RWPE2 (cell line): ENCODE measurements around the gene PLK3.
A peak's percentile ranks its signal among the peaks of the same experiment; 100 is the strongest.

Source experiments
- ATAC-seq: fragments of 200-7000 bp; cut with Tn5 transposase; 3 replicates; pipeline ENCODE4 v1.9.1; 2021; ENCODE audit warnings: low read depth
- DNase-seq: peaks from one replicate; pipeline ENCODE4 v3.0.0-alpha.2; 2020; ENCODE audit warnings: low spot score
- H3K27ac ChIP-seq: fragments of 450-650 bp; 2 replicates; pipeline ENCODE4 v1.5.1; 2017; ENCODE audit warnings: mild to moderate bottlenecking; ENCODE audit not compliant: poor library complexity, severe bottlenecking
- H3K27me3 ChIP-seq: fragments of 250-450 bp; sonication (Bioruptor Pico); 2 replicates; pipeline ENCODE4 v1.5.1; 2021; ENCODE audit warnings: mild to moderate bottlenecking, moderate library complexity; ENCODE audit not compliant: insufficient read depth, poor library complexity, severe bottlenecking
- H3K36me3 ChIP-seq: fragments of 250-450 bp; sonication (Bioruptor Pico); 2 replicates; pipeline ENCODE4 v1.5.1; 2020; ENCODE audit warnings: low read depth, mild to moderate bottlenecking, moderate library complexity
- H3K4me1 ChIP-seq: fragments of 250-450 bp; sonication (Bioruptor Pico); 2 replicates; pipeline ENCODE4 v1.5.1; 2021; ENCODE audit warnings: mild to moderate bottlenecking, moderate library complexity; ENCODE audit not compliant: insufficient read depth, poor library complexity, severe bottlenecking
- H3K4me3 ChIP-seq: fragments of 250-450 bp; sonication (Bioruptor Pico); 2 replicates; pipeline ENCODE4 v1.5.1; 2021; ENCODE audit warnings: mild to moderate bottlenecking, moderate library complexity; ENCODE audit not compliant: severe bottlenecking
- H3K9me3 ChIP-seq: fragments of 250-450 bp; sonication (Bioruptor Pico); 2 replicates; pipeline ENCODE4 v1.5.1; 2021; ENCODE audit warnings: mild to moderate bottlenecking, moderate library complexity; ENCODE audit not compliant: severe bottlenecking
- TF ChIP-seq, protein P1 (sequence below): fragments of 450-650 bp; IDR thresholded peaks from one replicate; pipeline ENCODE4 v1.5.1; 2017; ENCODE audit warnings: mild to moderate bottlenecking, moderate library complexity; ENCODE audit not compliant: poor library complexity, severe bottlenecking

The PLK3 gene

DNA sequence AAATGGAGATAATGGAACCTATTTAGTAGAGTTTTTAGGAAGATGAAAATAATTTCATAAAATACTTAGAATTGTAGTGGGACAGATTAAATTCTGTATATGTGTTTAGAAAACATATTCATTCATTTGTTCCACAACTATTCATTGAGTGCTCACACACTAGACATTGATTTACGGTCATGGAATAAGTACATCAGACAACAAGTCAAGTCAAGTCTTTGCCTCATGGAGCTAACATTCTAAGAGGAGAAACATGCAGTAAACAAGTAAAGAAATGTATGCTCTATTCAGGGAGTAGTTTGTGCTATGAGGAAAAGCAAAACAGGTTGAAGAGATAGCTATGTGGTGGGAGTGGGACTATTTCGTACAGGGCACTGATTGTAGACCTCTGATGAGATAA lies 17.1 kb downstream of the PLK3 start:
- TF ChIP-seq, protein P1, sequence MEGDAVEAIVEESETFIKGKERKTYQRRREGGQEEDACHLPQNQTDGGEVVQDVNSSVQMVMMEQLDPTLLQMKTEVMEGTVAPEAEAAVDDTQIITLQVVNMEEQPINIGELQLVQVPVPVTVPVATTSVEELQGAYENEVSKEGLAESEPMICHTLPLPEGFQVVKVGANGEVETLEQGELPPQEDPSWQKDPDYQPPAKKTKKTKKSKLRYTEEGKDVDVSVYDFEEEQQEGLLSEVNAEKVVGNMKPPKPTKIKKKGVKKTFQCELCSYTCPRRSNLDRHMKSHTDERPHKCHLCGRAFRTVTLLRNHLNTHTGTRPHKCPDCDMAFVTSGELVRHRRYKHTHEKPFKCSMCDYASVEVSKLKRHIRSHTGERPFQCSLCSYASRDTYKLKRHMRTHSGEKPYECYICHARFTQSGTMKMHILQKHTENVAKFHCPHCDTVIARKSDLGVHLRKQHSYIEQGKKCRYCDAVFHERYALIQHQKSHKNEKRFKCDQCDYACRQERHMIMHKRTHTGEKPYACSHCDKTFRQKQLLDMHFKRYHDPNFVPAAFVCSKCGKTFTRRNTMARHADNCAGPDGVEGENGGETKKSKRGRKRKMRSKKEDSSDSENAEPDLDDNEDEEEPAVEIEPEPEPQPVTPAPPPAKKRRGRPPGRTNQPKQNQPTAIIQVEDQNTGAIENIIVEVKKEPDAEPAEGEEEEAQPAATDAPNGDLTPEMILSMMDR: no peak
- Histone ChIP-seq H3K4me1 (peaks cover 9% of the 10 kb centered on the region), H3K4me3 (no peak overlapping the region), H3K36me3 (no peaks in the 10 kb centered on the region), H3K9me3 (no peaks in the 10 kb centered on the region), H3K27ac (no peak overlapping the region), H3K27me3 (no peaks in the 10 kb centered on the region)
- DNase-seq (no peak), ATAC-seq (no peak)

DNA sequence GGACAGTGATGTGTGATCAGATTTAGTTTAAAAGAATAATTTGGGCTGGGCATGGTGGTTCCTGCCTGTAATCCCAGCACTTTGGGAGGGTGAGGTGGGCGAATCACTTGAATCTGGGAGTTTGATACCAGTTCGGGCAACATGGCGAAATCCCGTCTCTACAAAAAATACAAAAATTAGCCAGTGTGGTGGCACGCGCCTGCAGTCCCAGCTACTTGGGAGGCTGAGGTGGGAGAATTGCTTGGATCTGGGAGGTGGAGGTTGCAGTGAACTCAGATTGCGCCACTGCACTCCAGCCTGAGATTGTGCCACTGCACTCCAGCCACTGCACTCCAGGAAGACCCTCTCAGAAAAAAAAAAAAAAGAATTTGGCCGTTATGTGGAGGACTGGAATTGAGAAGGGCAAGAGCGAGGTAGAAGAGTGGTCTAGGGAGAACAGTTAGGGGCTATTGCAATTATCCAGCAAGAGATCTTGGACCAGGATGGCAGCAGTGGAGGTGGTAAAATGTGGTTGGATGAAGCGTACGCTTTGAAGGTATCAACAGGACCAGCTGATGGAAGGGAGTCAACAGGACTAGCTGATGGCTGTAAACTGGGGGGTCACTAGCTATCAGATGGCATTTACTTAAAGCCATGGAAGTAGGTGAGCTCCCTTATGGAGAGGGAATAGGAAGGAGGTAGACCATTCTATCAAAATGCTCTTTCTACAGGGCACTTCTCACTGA lies 17.8 kb downstream of the PLK3 start:
- TF ChIP-seq, protein P1: no peak
- Histone ChIP-seq H3K27me3 (no peaks in the 10 kb centered on the region), H3K36me3 (no peaks in the 10 kb centered on the region), H3K4me1 (peaks cover 9% of the 10 kb centered on the region), H3K27ac (no peak overlapping the region), H3K9me3 (no peaks in the 10 kb centered on the region), H3K4me3 (no peak overlapping the region)
- ATAC-seq (no peak), DNase-seq (no peak)

DNA sequence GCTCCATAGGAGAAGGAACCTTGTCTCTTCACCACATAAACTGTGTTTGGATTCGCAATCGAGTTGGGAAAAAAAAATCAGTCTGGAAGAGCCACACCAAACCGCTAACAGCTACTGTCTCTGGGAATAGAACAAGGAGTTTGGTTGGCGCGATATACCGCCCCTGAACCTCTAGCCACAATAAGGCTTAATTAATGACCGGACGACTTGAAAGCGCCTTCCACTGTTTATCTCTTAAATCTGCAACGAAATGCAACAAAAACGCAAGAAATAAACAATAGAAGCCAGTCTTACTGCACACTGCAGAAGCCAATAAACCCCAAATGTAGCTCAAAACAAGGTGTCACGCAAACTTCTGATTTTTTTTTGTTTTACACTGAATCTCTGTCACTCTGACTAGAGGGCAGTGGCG lies 19.0 kb downstream of the PLK3 start:
- Histone ChIP-seq H3K9me3 (no peaks in the 10 kb centered on the region), H3K27ac (peak overlapping the region; percentile 74)
- ATAC-seq: no peak

DNA sequence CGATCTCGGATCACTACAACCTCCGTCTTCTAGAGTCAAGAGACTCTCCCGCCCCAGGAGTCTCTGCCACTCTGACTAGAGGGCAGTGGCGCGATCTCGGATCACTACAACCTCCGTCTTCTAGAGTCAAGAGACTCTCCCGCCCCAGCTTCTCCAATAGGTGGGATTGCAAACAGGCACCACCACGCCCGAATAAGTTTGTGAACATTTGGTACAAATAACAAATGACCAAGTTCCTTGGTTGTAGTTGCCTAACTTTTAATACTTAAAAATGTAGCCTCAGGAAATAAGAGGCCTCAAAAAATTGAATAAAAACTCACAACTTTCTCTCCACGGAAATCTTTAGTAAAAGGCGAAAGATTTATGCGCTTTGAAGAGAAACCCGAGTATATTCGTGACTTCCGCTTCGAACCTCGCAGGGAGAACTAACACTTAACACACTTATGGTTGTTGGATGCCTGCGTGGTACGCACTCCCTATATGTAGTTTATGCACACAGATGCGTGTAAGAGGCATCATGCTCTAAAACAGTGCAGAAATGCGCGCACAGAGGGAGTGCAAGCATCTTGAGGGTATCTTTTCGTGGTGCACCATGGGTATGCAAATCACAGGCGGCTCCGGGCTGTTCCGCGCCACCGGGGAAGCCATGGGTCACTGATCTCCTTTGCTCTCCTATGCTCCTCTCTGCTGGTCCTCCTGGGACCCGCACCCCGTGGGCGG lies 19.6 kb downstream of the PLK3 start:
- ATAC-seq: peak; percentile 84
- peak overlapping the region; percentile 74 for H3K27ac ChIP-seq
- H3K27me3 ChIP-seq: no peaks in the 10 kb centered on the region
- H3K36me3 ChIP-seq: no peaks in the 10 kb centered on the region
- DNase-seq: peak; percentile 89
- peaks cover 5% of the 10 kb centered on the region for H3K4me1 ChIP-seq
- H3K4me3 ChIP-seq: peak overlapping the region; percentile 32
- TF ChIP-seq, protein P1: peak; percentile 16
- no peaks in the 10 kb centered on the region for H3K9me3 ChIP-seq

More for the DNA sequence above, 19.0 kb downstream of the PLK3 start:
- Histone ChIP-seq H3K4me1 (peaks cover 6% of the 10 kb centered on the region), H3K27me3 (no peaks in the 10 kb centered on the region), H3K36me3 (no peaks in the 10 kb centered on the region), H3K4me3 (peak overlapping the region; percentile 32)
- no peak for DNase-seq
- TF ChIP-seq, protein P1: peak; percentile 21
